WERI-Rb-1 (cell line): Measurements from ENCODE around the gene RANBP17.
A peak's percentile ranks its signal among the peaks of the same experiment; 100 is the strongest.

ENCODE experiments used
- DNase-seq: peaks from one replicate; pipeline ENCODE4 v3.0.0-alpha.2; 2020
- H3K27ac ChIP-seq: fragments of 250-450 bp; sonication (Bioruptor Pico); 2 replicates; pipeline ENCODE4 v1.5.1; 2020; ENCODE audit warnings: mild to moderate bottlenecking, moderate library complexity
- H3K27me3 ChIP-seq: fragments of 250-450 bp; sonication (Bioruptor Pico); 2 replicates; pipeline ENCODE4 v1.5.1; 2021; ENCODE audit warnings: mild to moderate bottlenecking, low read depth, moderate library complexity; ENCODE audit not compliant: insufficient read depth, severe bottlenecking
- H3K36me3 ChIP-seq: fragments of 250-450 bp; sonication (Bioruptor Pico); 2 replicates; pipeline ENCODE4 v1.5.1; 2020; ENCODE audit warnings: mild to moderate bottlenecking, moderate library complexity
- H3K4me3 ChIP-seq: 2 replicates; pipeline ENCODE4 v1.5.1; 2011; ENCODE audit warnings: low read depth, mild to moderate bottlenecking, control low read depth, low read length
- H3K9me3 ChIP-seq: fragments of 250-450 bp; sonication (Bioruptor Pico); 2 replicates; pipeline ENCODE4 v1.5.1; 2021; ENCODE audit warnings: mild to moderate bottlenecking, moderate library complexity; ENCODE audit not compliant: severe bottlenecking
- CTCF ChIP-seq: IDR thresholded peaks from 2 replicates; pipeline ENCODE4 v1.5.1; 2011; ENCODE audit warnings: low read depth, mild to moderate bottlenecking, control low read depth, inconsistent platforms, low read length

Gene RANBP17

GRCh38 chr5:171323806-171324632, 462.2 kb downstream of the RANBP17 start:
- H3K27ac ChIP-seq: no peak overlapping the region
- H3K36me3 ChIP-seq: no peaks in the 10 kb centered on the region
- no peak for TF ChIP-seq CTCF
- H3K9me3 ChIP-seq: no peaks in the 10 kb centered on the region
- DNase-seq: no peak
- no peak overlapping the region for H3K4me3 ChIP-seq
- peaks cover 85% of the 10 kb centered on the region for H3K27me3 ChIP-seq

GRCh38 chr5:171330021-171330420, 468.2 kb downstream of the RANBP17 start:
- Histone ChIP-seq H3K36me3 (no peaks in the 10 kb centered on the region), H3K27ac (no peak overlapping the region), H3K27me3 (peaks cover 68% of the 10 kb centered on the region), H3K9me3 (no peaks in the 10 kb centered on the region), H3K4me3 (no peak overlapping the region)
- DNase-seq: no peak
- TF ChIP-seq CTCF: no peak

GRCh38 chr5:171335616-171336015, 473.8 kb downstream of the RANBP17 start:
- TF ChIP-seq CTCF: no peak
- peaks cover 49% of the 10 kb centered on the region for H3K27me3 ChIP-seq
- DNase-seq: no peak
- no peak overlapping the region for H3K27ac ChIP-seq
- no peak overlapping the region for H3K4me3 ChIP-seq
- no peaks in the 10 kb centered on the region for H3K9me3 ChIP-seq
- H3K36me3 ChIP-seq: no peaks in the 10 kb centered on the region

GRCh38 chr5:171336521-171337209, 474.8 kb downstream of the RANBP17 start:
- DNase-seq: peak; percentile 52
- H3K27ac ChIP-seq: no peak overlapping the region
- peak; percentile 79 for TF ChIP-seq CTCF
- H3K27me3 ChIP-seq: peaks cover 42% of the 10 kb centered on the region
- H3K36me3 ChIP-seq: no peaks in the 10 kb centered on the region
- H3K4me3 ChIP-seq: peak overlapping the region; percentile 47
- H3K9me3 ChIP-seq: no peaks in the 10 kb centered on the region

- Histone ChIP-seq H3K4me3 (peak overlapping the region; percentile 47), H3K27ac (no peak overlapping the region), H3K36me3 (no peaks in the 10 kb centered on the region), H3K9me3 (no peaks in the 10 kb centered on the region), H3K27me3 (peaks cover 36% of the 10 kb centered on the region)
- no peak for TF ChIP-seq CTCF
- DNase-seq: no peak
Measured at GRCh38 chr5:171337210-171337569, 475.4 kb downstream of the RANBP17 start.
